Endothelial cell of hepatic sinusoid (primary cell): ENCODE measurements around the gene HMGB1.

ENCODE experiments used
- in situ Hi-C: cut with HindIII; loops from 2 replicates; pipeline ENCODE4 v1.10.0; 2017; ENCODE audit warnings: low sequenced_read_pairs

HMGB1 gene

DNA sequence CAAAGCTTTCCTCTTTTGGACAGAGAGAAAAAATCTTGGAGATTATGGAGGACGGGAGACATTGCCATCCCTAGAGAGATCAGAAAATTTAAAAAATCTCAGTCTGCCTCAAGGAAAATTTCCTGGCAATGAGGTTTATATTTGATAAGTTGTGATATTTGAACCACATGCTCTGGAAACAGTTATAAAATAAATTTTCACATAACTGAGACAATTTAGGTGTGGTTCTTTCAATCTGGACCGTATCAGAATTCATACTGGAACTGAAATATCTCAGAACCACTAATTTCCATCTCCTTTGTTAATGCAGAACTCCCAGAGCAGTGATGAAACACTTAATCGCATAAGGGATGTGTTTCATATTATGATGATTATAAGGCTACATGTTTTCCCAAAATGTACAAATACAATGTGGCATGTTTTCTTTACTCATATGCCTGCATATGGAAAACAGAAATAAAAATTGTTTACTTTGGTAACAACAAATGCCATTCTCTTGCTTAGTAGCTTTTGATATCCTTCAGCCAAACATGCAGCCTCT, 29.8 kb downstream of the HMGB1 start:
- in situ Hi-C loops: no loop called here

DNA sequence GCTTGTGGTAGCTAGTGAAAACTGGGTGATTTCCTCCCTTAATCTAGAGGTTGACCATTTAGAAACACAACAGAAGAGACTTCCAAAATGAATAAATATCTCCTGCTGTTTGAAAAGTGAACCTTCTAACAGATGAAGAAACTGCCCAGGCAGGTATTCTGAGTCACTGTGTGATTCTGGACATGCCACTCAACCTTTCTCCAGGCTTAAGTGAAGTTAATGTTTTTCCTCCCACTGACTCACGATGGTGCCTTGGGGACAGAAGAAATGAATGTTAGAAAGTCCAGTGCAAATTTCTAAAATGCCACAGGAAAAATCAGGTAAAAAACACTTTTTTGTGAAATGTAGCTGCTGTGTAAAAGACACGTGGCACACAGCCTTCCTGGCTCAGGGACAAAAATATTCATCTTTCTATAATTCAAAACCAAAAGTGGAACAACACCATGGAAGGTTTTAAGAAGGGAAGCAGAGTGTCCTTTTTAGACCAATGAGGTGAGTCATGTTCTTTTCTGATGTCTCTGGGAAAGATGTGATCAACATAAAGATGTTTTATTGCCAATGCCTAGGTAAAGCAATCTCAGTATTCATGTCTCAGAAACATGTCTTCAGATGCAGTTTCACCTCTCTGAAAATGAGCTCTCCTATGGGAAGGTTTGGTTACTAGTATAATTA, 34.3 kb downstream of the HMGB1 start:
- in situ Hi-C loops: no loop called here

DNA sequence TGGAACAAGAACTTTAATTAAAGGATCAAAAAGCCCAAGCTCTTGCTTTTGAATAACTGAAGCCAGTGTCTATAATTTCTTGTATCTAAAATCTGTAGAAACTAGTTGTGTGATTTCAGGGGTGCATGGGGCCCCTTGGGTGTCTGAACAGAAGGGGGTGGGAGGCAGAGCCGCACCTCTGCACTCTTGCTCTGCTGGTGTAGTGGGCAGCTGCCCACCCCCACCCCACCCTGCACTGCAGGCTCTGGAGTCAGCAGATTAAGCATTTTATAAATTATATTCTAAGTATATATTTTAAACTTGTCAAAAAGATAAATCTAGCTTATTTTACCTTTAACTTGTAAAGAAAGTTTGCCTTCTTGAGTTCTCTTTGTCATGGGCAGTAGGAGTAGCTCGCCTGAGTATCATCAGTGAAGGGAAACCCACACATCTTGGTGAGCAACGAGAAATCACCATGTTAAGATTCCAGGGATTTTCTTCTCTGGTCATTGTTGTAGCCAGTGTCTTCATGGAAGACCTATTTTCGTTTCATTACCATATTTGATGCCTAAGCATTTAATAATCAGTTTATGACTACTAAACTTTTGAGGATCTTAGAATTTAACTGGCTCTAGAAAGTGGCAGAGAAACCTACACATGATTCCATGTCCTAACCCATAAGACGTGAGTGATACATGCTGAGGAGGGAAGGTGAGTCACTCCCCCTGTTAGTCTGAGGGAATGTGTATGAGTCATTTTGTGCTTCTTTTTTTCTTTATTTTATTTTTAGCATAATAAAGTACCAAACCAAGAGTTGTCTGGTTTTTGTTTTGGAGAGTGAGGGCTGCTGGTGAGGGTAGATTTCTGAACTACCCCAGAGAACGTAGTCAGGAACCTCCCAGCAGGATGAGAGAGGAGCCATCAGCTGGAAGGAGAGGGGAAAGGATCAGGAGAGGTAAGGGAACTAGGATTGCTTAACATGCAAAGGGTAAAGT, 35.7 kb downstream of the HMGB1 start:
- in situ Hi-C loops: no loop called here

DNA sequence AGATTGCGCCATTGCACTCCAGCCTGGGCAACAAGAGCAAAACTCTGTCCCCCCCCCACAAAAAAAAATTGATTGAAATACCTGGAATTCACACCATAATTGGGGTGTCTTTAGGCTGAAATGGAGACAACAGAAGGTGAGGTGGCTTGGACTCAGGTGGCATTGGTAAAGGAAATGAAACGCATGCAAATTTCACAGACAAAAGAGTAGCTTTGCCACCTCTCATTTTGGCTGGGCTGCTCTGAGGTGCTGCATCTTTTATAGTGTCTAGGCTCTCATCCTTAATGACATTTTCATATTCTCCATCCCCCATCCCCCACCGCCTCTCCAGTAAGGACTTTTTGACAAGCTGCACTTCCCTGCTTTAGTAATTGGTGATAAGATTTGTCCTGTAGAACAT, 36.5 kb downstream of the HMGB1 start:
- in situ Hi-C loops: no loop called here

DNA sequence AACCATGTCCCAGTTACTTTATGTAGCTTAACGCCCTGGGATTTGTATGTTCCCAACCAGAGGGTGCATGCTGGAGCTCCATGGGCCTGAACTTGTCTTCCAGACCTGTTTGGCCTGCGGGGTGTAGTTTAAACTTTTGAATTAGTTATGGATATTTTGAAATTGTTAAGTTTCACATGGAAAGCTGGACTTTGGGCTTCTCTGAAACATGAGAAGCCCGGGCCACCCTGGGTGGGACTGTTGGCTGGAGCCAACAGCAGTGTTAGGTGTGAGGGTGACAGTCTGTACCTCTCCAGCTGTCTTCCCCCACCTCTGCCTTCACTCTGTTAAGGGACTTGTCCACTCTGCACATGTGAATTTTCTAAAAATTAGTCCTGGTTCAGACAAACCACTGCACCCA, 41.8 kb downstream of the HMGB1 start:
- in situ Hi-C loops: no loop called here

DNA sequence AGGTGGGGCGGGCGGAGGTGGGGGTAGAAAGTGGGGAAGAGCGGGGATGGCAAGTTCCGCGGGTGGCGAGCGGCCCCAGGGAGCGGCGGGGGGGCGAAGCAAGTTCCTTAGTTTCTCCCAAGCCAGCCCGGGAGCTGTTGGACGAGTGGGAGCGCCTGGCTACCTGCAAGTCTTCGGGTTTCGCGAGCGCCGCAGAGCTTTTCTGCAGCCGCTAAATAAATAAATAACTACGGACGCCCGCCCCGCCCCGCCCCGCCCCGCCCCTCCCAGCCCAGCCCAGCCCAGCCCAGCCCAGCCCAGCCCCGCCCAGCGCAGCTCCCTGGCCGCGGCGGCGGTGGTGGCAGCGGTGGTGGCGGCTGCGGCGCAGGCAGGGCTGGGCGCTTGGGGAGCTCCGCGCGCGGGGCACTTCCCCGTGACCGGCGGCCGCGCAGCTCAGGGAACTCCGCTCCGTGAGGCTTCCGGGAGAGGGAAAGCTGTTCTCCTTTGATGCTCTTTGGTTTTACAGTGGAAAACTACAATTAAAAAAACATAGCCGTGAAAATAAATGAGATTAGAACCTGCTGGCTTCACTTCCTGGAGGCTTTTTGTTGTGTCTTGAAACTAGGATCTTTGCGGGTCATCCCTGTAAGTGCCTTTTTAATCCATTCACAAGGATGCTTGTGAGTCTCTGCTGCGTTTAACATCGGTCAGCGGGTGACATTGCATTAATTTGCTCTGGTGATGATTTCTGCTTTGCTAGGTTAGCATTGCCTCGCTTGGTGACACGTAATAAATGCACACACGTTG, 43.5 kb downstream of the HMGB1 start, which contains the start of gene UBE2L5:
UBE2L5 (plus strand) TSS at position 440 of the 786 bp plus-strand sequence. CDS start 5,498 bp downstream, outside the sequence.
- in situ Hi-C loops: no loop called here

DNA sequence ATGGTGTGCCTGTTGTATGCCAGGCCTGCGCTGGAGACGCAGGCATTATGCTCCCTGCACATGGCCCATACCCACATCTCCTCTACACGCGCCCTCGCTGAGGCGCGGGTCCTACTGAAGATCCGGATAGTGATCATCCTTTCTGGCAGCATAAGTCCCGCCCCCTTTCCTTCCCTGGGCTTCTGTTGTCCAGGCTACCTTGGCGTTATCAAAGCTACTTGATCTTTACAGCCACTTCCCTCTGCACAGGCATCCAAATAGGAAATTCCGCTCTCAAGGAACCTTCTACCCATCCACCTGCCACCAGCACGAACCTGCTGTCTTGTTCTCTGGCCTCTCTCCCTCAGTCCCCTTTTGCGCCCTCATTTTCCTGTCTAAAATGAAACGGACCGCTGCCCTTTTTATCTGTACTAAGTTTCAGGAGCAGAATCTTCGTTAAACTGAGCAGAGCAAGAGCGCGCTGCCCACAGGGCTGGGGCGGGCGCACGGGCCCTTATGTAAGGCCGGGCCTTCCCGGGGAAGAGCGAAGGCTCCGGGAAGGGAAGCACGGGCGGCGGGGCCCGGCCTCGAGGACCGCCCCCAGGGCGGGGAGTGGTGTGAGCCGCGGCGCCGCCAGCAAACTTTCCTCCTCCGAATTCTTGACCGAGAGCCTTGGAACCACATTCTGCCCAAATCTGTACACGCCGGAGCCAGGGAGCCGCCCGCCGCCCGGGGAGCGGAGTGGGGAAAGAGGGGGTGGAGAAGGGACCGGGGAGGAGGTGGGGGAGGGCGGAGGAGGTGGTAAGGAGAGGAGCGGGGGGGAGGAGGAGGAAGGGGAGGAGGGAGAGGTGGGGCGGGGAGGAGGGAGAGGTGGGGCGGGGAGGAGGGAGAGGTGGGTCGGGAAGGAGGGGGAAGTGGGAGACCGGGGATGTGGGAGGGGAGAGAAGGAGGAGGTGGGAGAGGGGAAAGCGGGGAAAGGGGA, 44.4 kb downstream of the HMGB1 start:
- in situ Hi-C loops: no loop called here

DNA sequence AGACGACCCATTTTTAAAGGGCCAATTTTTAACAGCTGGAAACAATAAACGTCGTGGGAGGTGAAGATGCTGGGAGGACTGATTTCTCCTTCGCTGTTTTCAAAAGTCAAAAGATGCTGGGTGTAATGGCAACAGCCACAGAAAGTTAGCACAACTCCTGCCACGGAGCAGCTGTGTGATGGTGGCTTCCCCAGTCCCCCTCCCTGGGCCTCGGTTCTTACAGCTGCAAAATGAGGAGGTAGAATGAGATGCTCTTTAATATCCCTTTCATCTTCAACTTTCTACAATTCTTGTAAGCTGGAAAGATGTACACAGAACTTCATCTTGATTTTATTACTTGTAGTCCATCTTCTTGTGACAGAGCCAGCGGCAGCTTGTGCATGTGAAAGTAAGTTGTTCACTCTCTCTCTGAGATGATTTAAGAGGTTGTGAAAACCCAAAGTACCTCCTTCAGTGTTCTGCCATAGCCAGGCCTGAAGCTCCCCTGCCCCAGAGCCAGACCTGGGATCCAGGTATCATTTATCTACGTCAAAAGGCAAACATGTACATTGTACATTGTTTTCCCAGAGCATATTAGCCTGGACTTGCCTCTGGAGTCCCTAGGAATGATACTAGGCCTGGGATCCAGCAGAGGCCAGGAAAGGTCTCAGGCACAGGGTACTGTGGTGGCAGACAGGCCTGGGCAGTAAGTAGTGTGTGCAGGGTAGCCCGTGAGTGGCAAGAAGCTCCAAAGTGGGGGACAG, 46.8 kb downstream of the HMGB1 start:
- in situ Hi-C loops: no loop called here

DNA sequence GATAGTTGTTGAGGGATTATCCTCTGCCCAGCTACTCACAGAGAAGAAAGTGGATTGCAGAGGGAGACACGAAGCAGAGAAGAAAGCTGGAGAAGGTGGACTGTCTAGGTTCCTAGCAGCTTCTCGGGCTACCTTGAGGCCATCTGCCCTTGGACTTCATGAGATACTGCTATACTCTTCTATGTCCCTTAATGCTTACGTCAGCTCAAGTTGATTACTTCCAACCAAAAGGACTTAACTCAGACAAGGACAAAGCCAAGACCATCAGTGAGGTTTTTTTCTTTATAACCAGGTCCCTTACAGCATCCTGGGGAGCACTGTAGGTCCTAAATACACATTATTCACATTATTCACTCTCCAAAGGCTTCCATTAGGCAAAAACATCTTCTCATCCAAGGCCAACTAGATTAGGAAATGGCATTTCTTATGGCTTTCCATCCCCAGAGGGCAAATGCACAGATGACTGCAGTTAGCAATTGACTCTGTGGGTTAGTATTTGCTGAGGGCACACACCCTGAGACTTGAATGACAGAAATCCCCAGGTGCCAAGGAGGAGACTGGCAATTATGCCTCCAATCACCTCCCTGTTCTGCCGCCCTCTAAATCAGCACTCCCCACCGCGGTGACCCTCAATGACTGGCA, 47.5 kb downstream of the HMGB1 start:
- in situ Hi-C loops: no loop called here

DNA sequence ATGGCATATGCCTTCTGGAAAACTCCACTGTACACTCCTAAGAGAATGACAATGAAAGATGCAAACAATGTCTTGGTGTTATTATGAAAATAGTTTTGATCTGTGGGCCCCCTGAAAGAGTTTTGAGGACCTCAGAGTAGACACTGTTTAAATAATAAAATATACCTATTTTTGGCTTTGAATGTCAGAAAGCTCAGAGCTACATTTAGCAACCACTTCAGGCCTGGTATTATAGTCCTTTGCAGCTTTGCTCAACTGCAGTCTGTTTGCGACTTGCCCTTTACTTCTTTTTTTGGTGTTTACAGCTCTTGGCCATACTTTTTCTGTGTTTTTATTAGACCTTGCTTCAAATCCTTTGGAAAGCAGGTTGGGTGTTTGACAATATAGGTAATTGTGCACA, 49.3 kb downstream of the HMGB1 start:
- in situ Hi-C loops: no loop called here

DNA sequence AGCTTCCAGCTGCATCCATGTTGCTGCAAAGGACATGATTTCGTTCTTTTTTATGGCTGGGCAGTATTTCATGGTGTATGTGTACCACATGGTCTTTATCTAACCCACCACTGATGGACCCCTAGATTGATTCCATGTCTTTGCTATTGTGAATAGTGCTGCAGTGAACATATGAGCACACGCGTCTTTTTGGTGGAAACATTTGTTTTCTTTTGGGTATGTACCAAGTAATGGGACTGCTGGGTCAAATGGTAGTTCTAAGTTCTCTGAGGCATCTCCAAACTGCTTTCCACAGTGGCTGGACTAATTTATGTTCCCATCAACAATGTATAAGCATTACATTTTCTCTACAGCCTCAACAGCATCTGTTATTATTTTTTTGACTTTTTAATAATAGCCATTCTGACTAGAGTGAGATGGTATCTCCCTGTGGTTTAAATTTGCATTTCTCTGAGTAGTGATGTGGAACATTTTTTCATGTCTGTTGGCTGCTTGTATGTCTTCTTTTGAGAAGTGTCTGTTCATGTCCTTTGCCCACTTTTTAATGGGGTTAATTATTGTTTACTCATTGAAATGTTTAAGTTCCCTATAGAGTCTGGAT, 50.2 kb downstream of the HMGB1 start:
- in situ Hi-C loops: no loop called here

DNA sequence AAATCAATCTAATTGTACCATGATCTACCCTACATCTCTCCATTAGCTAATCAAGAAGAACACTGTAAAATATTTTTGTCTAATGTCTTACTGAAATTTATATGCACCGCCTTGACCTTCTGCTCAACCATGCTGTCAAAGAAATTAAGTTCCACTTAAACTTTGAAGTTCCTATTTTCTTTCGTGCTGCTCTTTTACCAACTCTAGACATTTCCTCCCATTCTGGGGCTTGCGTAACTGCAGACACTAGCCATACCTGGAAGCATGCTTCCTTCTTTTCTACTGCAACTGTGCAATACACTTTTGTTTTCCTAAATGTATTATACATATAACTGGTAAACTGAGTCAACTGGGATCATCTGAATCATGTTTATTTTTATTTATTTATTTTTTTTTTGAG, 51.9 kb downstream of the HMGB1 start:
- in situ Hi-C loops: no loop called here

DNA sequence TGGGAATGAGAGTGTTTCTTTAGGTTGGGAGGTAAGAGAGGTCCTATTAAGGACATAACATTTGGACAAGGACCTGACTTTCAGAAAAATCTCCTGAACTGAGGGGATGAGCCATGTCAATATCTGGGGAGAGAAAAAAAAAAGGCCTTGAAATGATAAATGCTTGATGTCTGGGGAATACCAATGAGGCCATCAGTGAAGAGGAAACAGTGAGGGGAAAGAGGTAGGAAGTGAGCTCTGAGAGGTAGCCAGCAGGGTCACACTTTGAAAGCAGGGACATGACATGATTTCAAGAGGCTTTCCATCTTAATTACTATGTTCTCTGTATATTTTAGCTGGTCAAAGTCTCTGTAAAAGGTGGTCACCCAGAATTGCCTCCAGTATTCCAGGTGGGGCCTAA, 53.4 kb downstream of the HMGB1 start:
- in situ Hi-C loops: no loop called here

DNA sequence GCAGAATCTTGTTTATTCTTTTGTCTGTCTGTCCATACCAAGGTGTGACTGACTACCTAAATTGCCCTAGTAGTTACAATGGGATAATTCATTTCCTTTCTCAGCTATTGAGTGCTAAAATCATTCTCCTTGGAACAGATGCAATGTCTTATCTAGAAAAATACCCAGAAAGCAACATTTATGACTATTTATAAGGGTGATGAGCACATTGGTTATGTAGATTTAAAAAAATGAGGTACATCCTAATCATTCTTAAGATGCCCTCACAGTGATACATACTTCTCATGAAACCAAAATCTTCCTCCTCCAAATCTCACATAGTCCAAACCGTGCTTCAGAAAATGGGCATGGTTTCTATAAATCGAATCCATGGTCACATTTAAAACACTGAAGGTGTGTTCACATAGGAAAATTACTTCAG, 55.0 kb downstream of the HMGB1 start:
- in situ Hi-C loops: no loop called here

DNA sequence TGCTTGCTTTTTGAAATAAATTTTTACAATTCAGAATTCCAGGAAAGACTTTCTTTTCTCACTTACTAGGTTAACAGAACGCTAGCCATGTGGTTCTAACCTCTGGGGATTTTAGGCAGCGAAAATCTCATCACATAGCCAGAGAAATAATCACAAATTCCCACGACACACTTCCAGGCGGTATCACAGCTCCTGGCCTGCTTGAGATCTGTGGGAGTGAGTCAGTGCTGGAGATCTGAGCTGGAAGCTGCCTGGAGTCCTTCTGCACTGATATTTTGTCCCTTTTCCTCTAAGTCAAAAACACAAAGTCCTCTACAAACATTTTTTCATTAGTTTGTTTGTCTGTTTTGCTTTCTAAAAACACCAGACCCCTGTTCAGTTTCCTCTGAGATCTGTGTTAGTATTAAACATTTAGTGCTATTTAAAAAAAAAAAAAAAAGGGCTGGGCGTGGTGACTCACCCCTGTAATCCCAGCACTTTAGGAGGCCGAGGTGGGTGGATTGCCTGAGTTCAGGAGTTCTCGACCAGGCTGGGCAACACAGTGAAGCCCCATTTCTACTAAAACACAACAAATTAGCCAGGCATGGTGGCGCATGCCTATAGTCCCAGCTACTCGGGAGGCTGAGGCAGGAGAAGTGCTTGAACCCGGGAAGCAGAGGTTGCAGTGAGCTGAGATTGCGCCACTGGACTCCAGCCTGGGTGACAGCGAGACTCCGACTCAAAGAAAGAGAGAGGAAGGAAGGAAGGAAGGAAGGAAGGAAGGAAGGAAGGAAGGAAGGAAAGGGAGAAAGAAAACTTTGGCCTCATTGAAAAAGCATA, 55.6 kb downstream of the HMGB1 start:
- in situ Hi-C loops: no loop called here

DNA sequence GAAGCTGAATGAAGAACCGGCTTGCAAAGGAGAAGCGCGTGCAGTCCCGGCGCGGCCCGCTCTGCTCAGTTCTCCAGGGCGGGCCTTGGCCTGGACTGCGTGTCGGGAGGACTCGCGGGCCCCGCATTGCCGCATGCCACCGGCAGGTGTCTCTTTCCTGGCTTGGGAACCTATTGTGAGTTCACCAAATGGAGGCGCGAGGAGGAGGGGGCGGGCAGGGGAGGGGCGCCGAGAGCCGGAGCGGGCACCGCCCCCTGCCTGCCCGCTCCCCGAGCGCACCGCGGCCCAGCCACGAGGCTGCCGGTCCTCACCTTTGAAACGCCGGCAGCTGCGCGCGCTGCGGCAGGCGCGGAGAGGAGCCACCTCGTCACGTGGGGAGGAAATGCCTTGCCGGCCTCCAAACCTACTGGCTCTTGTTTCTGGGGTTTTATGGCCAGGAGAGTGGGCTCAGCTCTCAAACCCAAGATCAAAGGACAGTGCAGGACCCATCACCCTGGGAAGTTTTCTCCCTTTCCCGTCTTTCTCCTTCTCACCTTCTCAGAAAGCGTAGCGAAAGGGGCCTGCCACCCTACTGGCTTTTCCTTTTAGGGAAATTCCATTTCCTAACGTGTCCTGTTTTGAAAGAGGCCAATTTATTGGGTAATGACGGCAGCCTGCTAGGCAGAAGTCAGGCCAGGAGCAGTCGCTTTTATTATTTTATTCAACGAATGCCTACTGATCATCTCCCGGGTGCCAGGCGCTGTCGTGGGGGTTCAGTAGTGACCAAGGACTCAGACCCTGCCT, 57.2 kb downstream of the HMGB1 start:
- in situ Hi-C loops: no loop called here
